Progenitor cell of endocrine pancreas (in vitro differentiated cells): ENCODE data around the gene KCNK2. TPM values are rescaled to one million over a fixed set of nuclear protein-coding genes. Genes with fewer than 3 reads are reported as not detected.

ENCODE experiments used
- DNase-seq: peaks from one replicate; pipeline ENCODE4 v3.0.0; 2021; ENCODE audit warnings: low spot score; ENCODE audit not compliant: unreplicated experiment
- H3K27ac Mint-ChIP-seq: 2 replicates; pipeline ENCODE4 v1.8.0; 2021; ENCODE audit warnings: mild to moderate bottlenecking, moderate library complexity, mixed read lengths
- H3K27me3 Mint-ChIP-seq: 2 replicates; pipeline ENCODE4 v1.8.0; 2021; ENCODE audit warnings: mixed read lengths
- H3K36me3 Mint-ChIP-seq: 2 replicates; pipeline ENCODE4 v1.8.0; 2022; ENCODE audit warnings: mixed read lengths; ENCODE audit not compliant: insufficient read depth
- H3K4me1 Mint-ChIP-seq: 2 replicates; pipeline ENCODE4 v1.8.0; 2021; ENCODE audit warnings: low read depth, mixed read lengths
- H3K4me3 Mint-ChIP-seq: 2 replicates; pipeline ENCODE4 v1.8.0; 2021; ENCODE audit warnings: low read depth, mild to moderate bottlenecking, moderate library complexity, mixed read lengths
- H3K9me3 Mint-ChIP-seq: 2 replicates; pipeline ENCODE4 v1.8.0; 2021; ENCODE audit warnings: low read depth, mixed read lengths
- total RNA-seq: library from RNA; stranded (reverse); gene quantifications from 2 replicates; pipeline ENCODE4 v1.2.1, GENCODE V29; 2021
- TF ChIP-seq, protein P1 (sequence below): fragments of 200-600 bp; sonication (generic); IDR thresholded peaks from one replicate; pipeline ENCODE4 v1.5.0; 2021; ENCODE audit warnings: antibody characterized with exemption, mild to moderate bottlenecking; ENCODE audit not compliant: unreplicated experiment

KCNK2 gene
- total RNA-seq, 1 donor from 2014 or later = 0.60 TPM

DNA sequence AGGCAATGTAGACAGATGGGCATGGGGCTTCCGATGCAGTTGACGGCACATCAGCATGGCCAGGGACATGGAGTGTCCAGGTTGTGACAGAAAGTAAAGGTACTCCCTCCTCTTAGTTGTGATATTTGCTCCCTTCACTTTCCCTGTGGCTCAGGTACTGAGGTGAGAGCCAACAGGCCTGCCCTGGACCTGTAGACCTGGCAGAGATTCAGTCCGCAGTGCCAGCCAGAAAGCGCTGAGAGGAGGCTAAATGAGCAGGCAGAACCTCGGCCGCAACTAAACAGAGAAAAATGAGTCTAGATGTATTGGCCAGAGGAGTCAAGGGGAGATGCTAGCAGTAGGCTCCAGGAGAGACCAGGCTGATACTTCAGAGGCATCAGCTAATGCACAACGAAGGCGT, 22.6 kb upstream of the KCNK2 start:
- H3K4me1 Mint-ChIP-seq = peaks cover 4% of the 10 kb centered on the region
- no peak overlapping the region for H3K4me3 Mint-ChIP-seq
- DNase-seq = no peak
- no peaks in the 10 kb centered on the region for H3K9me3 Mint-ChIP-seq
- H3K36me3 Mint-ChIP-seq = no peaks in the 10 kb centered on the region
- peaks cover 18% of the 10 kb centered on the region for H3K27me3 Mint-ChIP-seq
- no peak overlapping the region for H3K27ac Mint-ChIP-seq
- TF ChIP-seq, protein P1, sequence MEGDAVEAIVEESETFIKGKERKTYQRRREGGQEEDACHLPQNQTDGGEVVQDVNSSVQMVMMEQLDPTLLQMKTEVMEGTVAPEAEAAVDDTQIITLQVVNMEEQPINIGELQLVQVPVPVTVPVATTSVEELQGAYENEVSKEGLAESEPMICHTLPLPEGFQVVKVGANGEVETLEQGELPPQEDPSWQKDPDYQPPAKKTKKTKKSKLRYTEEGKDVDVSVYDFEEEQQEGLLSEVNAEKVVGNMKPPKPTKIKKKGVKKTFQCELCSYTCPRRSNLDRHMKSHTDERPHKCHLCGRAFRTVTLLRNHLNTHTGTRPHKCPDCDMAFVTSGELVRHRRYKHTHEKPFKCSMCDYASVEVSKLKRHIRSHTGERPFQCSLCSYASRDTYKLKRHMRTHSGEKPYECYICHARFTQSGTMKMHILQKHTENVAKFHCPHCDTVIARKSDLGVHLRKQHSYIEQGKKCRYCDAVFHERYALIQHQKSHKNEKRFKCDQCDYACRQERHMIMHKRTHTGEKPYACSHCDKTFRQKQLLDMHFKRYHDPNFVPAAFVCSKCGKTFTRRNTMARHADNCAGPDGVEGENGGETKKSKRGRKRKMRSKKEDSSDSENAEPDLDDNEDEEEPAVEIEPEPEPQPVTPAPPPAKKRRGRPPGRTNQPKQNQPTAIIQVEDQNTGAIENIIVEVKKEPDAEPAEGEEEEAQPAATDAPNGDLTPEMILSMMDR = no peak

DNA sequence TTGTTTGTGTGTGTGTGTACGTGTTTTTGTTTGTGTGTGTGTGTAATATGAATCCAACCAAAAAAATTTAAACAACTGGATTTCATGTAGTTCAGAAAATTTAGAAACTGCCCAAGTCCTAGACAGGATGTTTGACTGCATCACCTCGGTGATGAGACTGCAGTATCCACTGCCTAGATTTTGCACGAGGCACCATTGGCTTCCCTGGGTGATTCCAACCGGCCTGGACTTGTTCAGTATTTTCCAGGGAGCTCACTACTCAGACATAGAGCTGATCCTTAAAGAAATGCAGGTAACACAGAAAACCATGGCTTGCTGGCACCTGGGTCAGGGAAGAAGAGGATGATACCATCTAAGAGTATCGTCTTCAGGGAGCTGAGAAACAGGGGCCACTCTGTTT, 18.2 kb upstream of the KCNK2 start:
- H3K36me3 Mint-ChIP-seq = no peaks in the 10 kb centered on the region
- peaks cover 7% of the 10 kb centered on the region for H3K4me1 Mint-ChIP-seq
- TF ChIP-seq, protein P1 = no peak
- H3K27ac Mint-ChIP-seq = no peak overlapping the region
- H3K9me3 Mint-ChIP-seq = no peaks in the 10 kb centered on the region
- DNase-seq = no peak
- no peak overlapping the region for H3K4me3 Mint-ChIP-seq
- H3K27me3 Mint-ChIP-seq = peaks cover 8% of the 10 kb centered on the region

DNA sequence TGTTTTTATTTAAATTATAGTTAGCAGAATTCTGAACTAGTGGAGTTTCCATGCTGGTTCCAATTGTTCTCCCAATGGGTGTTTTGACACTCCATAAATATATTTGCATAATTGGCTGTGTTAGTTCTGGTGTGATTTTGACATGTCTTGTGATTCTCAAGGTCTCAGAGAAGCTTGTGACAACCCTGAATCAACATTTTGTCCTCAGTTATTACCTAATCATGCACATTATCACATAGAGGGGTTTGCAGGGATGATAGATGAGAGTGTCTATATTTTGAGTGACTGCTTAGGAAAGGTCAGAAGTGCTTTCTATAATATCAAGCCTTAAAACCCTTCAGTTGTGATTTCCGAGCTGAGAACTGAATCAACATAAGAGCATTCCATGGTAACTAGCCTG, 11.5 kb upstream of the KCNK2 start:
- Mint-ChIP-seq H3K36me3 (no peaks in the 10 kb centered on the region), H3K9me3 (no peaks in the 10 kb centered on the region)

DNA sequence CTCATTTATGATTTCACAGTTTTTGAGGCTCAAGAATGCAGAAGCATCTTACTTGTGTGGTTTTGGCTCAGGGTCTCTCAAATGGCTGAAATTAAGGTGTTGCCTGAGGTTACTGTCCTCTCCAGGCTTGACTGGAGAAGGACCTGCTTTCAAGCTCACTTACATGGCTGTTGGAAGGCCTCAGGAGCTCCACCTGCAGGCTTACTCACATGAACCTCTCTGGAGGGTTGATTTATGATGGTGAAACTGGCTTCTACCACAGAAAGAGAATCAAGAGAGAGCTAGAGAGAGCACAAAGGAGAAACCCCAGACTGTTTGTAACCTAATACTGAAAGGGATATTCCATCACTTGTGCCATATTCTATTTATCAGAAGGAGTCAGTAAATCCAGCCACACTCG, 6.2 kb upstream of the KCNK2 start:
- Mint-ChIP-seq H3K4me3 (no peak overlapping the region), H3K9me3 (no peaks in the 10 kb centered on the region), H3K4me1 (no peaks in the 10 kb centered on the region), H3K36me3 (no peaks in the 10 kb centered on the region), H3K27ac (no peak overlapping the region), H3K27me3 (peaks cover 49% of the 10 kb centered on the region)
- TF ChIP-seq, protein P1 = peak; percentile 49
- DNase-seq = no peak

More for the DNA sequence above, 11.5 kb upstream of the KCNK2 start:
- H3K27ac Mint-ChIP-seq = no peak overlapping the region
- TF ChIP-seq, protein P1 = no peak
- H3K4me3 Mint-ChIP-seq = no peak overlapping the region
- no peak for DNase-seq
- peaks cover 7% of the 10 kb centered on the region for H3K4me1 Mint-ChIP-seq
- H3K27me3 Mint-ChIP-seq = peaks cover 14% of the 10 kb centered on the region

DNA sequence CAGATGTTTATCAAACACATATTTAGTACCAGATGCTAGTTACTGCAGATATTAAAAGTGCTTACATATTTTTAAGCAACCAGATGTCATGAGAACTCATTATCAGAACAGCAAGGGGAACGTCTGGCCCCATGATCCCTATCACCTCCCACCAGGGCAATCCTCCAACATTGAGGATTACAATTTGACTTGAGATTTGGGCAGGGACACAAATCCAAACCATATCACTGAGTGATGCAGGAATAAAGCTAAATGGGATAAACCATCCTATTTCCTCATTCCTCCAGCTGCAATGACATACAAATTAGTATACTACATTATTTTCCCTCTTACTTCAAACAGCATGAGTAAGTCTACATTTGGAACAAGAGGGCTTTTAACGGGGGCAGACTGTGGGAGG, 3.1 kb upstream of the KCNK2 start:
- Mint-ChIP-seq H3K36me3 (no peaks in the 10 kb centered on the region), H3K9me3 (no peaks in the 10 kb centered on the region), H3K27me3 (peaks cover 61% of the 10 kb centered on the region), H3K27ac (no peak overlapping the region), H3K4me3 (no peak overlapping the region), H3K4me1 (peaks cover 7% of the 10 kb centered on the region)
- TF ChIP-seq, protein P1 = no peak
- DNase-seq = no peak
